Measurements from ENCODE around the gene PTGDS. TPM values are rescaled to one million over a fixed set of nuclear protein-coding genes. Genes with fewer than 3 reads are reported as not detected.

The PTGDS gene
- total RNA-seq, 1 experiment from 2014 or later = not detected

DNA sequence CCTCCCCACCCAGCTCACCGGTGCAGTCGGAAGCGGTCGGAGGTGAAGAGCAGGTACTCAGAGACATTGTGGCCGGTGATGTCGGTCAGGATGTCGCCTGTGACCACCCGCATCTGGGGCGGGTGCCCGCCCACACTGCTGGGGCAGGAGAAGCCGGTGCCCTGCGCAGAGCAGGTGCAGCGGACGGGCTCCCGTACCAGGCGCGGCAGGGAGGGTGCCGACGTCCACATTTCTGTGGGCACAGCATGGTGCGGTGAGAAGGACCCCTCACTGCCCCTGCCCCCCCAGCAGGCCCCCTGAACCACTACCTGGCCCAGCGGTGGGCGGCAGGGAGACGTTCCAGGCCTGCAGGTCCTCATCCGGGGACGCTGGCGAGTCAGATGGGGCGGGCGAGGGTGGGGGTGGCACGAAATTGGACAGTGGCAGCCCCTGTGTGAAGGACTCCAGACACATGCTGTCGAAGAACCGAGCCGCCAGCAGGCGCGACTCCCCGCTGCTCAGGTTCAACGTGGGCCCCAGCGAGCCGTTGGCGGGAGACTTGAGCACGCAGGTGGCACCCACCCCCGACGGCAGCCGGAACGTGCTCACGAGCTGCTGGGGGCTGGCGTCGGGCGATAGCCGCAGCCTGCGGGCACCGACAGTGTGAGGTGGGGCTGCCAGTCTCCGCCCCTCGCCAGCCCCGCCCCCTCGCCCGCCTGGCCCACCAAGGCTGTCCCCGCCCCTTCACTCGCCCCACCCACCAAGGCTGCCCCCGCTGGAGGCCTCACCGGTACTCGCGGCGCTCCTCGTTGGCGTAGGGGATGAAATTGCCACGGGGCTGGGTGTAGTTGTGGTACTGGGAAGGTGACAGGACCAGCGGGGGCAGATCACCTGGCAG, 35.6 kb downstream of the PTGDS start:
- no peaks in the 10 kb centered on the region for H3K36me3 ChIP-seq
- no peak overlapping the region for H3K27ac ChIP-seq
- no peak overlapping the region for H3K4me3 ChIP-seq
- no peaks in the 10 kb centered on the region for H3K9me3 ChIP-seq (replicated peaks)
- H3K27me3 ChIP-seq (replicated peaks) = no peaks in the 10 kb centered on the region
- DNase-seq (ENCODE audit: low read depth in 1 of 2, low spot score in 2 of 2) = no peak
- H3K4me1 ChIP-seq (replicated peaks) = no peaks in the 10 kb centered on the region; the same call in 1 of the 2 replicates

DNA sequence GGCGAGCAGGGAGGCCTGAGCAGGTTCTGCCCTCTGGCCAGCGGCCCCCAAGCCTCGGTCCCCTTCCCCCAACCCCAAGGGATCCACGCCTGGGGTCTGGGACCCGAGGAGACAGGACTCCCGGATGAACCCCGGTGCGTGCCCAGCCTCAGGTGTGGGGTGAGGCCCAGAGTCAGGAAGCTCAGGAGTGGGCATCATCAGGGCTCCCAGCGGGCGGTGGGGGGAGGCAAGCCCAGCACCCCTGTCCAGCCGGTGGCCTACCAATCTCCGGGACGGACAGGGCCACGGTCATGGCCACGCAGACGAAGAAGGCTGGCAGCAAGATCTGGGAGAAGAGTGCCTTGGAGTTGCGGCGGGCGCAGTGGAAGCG, 36.3 kb downstream of the PTGDS start:
- DNase-seq (ENCODE audit: low read depth in 1 of 2, low spot score in 2 of 2) = no peak
- Histone ChIP-seq H3K9me3 (replicated peaks) (no peaks in the 10 kb centered on the region), H3K36me3 (no peaks in the 10 kb centered on the region), H3K27me3 (replicated peaks) (no peaks in the 10 kb centered on the region), H3K4me1 (replicated peaks) (no peaks in the 10 kb centered on the region), H3K27ac (no peak overlapping the region), H3K4me3 (no peak overlapping the region)

DNA sequence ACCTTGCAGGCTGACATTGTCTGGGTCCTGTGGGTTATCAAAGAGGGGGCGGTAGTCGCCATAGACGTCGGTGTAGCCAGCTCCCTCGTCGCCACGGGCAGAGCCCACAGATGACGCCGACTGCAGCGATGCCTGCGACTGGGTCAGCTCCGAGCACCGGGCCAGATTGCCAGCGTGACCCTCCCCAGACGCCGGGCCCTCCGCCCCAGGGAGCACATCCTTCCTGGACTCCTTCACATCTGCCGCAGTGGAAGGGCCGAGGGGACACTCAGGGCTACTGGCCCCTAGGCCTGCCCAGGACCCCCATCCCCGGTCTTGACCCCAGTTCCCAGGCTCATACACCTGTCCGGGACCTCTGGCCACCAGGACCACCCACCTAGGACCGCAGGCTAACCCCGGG, 36.9 kb downstream of the PTGDS start:
- Histone ChIP-seq H3K9me3 (replicated peaks) (no peaks in the 10 kb centered on the region), H3K36me3 (no peaks in the 10 kb centered on the region), H3K4me1 (replicated peaks) (no peaks in the 10 kb centered on the region), H3K27ac (no peak overlapping the region), H3K4me3 (no peak overlapping the region), H3K27me3 (replicated peaks) (no peaks in the 10 kb centered on the region)
- DNase-seq (ENCODE audit: low read depth in 1 of 2, low spot score in 2 of 2) = no peak

DNA sequence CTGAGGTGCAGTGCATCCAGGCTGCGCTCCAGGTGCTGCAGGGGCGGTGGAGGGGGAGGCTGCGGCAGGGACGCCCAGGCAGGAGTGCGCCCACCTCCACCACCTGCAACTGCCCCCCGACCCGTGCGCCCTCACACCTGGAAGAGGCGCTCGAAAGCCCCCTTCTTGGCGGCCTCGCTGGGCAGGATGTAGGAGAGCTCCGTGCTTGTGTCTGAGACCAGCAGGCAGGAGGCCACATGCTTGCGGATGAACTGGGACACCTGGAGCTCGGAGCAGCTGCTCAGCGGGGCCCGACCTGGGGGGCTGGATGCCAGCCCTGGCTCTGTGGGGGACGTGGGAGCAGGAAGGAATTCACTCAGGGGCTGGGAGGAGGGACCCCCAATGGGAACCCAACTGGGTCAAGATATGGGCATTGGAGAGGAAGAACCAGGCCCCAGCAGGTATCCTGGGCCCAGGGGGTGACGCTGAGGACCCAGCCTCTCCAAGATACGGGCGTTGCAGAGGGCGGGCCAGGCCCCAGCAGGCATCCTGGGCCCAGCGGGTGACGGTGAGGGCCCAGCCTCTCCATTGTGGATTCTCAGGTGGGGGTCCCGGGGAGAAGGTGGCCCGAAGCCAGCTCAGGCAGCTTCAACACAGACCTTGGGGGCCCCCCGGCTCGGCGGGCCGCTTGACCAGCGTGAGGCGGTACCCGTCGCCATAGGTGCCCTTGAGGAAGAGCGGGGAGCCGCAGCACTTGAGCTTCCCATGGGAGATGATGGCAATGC, 37.7 kb downstream of the PTGDS start:
- no peak overlapping the region for H3K4me3 ChIP-seq
- no peak for DNase-seq (ENCODE audit: low read depth in 1 of 2, low spot score in 2 of 2)
- H3K27ac ChIP-seq = no peak overlapping the region
- H3K4me1 ChIP-seq (replicated peaks) = no peaks in the 10 kb centered on the region
- no peaks in the 10 kb centered on the region for H3K9me3 ChIP-seq (replicated peaks)
- H3K36me3 ChIP-seq = no peaks in the 10 kb centered on the region
- no peaks in the 10 kb centered on the region for H3K27me3 ChIP-seq (replicated peaks)

DNA sequence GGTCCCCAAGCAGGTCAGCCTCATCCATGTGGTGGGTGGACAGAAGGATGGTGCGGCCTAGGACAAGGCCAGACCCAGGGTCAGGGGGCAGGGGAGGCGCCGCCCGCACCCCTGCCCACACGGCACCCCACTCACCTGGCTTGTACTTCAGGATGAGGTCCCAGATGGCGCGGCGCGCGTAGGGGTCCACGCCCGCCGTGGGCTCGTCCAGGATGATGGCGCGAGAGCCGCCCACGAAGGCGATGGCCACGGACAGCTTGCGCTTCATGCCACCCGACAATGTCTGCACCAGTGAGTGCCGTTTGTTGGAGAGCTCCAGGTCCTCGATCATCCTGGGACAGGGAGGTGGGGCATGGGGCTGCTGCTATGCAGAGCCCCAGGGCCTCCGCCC, 38.2 kb downstream of the PTGDS start:
- no peak overlapping the region for H3K4me3 ChIP-seq
- no peak overlapping the region for H3K27ac ChIP-seq
- H3K27me3 ChIP-seq (replicated peaks) = no peaks in the 10 kb centered on the region
- H3K36me3 ChIP-seq = no peaks in the 10 kb centered on the region
- H3K9me3 ChIP-seq (replicated peaks) = no peaks in the 10 kb centered on the region
- H3K4me1 ChIP-seq (replicated peaks) = no peaks in the 10 kb centered on the region
- DNase-seq (ENCODE audit: low read depth in 1 of 2, low spot score in 2 of 2) = no peak

DNA sequence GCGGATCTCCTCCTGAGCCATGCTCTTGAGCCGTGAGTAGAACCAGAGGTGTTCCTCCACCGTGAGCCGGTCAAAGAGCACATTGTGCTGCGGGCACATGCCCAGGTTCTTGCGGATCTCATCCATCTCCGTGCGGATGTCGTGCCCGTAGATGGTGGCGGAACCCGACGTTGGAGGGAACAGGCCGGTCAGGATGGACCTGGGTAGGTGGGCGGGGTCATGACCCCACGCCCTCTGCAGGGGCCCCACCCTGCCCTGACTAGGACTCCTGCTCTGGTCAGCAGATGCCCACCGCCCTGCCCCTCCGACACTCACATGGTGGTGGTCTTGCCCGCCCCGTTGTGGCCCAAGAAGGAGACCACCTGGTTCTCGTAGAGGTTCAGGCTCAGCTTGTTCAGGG, 38.7 kb downstream of the PTGDS start:
- Histone ChIP-seq H3K4me1 (replicated peaks) (no peaks in the 10 kb centered on the region), H3K27me3 (replicated peaks) (no peaks in the 10 kb centered on the region), H3K27ac (no peak overlapping the region), H3K9me3 (replicated peaks) (no peaks in the 10 kb centered on the region), H3K36me3 (no peaks in the 10 kb centered on the region), H3K4me3 (no peak overlapping the region)
- DNase-seq (ENCODE audit: low read depth in 1 of 2, low spot score in 2 of 2) = no peak

DNA sequence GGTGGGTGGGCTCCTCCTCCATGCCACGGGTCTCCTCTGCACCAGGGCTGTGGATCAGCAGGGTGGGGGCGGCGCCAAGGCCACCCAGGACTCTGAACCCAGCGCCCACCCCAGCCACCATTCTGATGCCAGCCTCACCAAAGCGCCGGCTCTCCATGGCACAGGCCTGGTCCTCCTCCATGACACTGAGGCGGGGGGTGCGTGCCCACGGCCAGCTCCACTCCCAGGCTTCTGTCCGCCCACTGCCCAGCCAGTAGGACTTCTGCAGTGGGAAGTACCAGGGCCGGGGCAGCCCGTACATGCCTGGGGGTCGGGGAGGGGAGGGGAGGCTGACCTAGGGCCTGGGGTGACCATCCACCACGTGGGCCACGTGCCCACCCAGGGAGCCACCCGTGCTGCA, 39.1 kb downstream of the PTGDS start:
- H3K36me3 ChIP-seq = no peaks in the 10 kb centered on the region
- no peak overlapping the region for H3K27ac ChIP-seq
- no peaks in the 10 kb centered on the region for H3K27me3 ChIP-seq (replicated peaks)
- H3K4me3 ChIP-seq = no peak overlapping the region
- H3K4me1 ChIP-seq (replicated peaks) = no peaks in the 10 kb centered on the region
- H3K9me3 ChIP-seq (replicated peaks) = no peaks in the 10 kb centered on the region
- no peak for DNase-seq (ENCODE audit: low read depth in 1 of 2, low spot score in 2 of 2)

DNA sequence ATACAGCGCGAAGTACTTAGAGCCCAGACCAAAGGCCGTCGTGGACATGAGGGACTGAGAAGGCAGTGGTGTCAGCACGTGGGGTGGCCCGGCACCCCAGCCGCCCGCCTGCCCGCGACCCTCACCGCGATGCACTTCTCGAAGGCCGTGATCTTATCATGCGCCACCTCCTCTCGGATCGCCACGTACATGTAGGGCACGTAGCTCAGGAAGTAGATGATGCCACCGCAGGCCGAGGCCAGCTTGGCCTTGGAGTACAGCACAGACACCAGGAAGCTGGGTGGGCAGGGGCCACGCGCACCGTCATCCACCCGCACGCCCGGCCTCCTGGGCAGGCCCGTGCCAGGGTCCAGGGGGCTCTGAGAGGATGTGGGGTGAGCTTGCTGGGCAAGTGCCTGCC, 39.8 kb downstream of the PTGDS start:
- no peaks in the 10 kb centered on the region for H3K9me3 ChIP-seq (replicated peaks)
- no peaks in the 10 kb centered on the region for H3K36me3 ChIP-seq
- no peak overlapping the region for H3K27ac ChIP-seq
- no peaks in the 10 kb centered on the region for H3K4me1 ChIP-seq (replicated peaks)
- no peak for DNase-seq (ENCODE audit: low read depth in 1 of 2, low spot score in 2 of 2)
- no peaks in the 10 kb centered on the region for H3K27me3 ChIP-seq (replicated peaks)
- H3K4me3 ChIP-seq = no peak overlapping the region

DNA sequence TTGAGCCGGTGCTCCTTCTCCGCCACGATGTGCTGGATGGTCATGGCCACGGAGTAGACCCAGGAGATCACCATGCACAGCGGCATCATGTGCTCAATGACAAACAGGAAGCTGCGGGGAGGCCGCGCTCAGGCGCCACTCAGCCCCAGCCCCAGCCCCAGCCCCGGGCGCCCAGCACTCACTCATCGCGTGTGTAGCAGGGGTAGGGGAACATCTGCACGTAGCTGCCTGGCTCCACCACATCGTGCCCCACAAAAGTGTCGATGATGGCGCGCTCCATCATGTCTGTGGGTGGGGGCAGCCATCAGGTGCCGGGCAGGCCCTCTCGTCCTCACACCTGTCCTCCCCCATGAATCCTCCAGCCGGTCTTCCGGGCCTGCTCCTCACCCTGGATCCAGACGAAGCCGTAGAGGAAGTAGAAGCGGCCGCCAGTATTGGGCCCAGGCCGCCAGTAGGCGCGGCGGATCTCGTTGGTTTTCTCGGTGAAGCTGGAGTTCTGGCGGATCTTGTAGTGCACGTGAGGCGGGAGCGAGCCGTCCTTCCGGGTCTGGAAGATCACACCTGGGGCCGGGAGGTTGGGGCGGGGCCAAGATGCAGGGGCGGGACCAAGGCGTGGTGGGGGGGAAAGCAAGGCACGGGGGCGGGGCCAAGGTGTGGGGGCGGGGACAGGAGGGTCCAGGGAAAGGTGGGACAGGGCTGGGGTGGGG, 40.6 kb downstream of the PTGDS start:
- H3K4me1 ChIP-seq (replicated peaks) = no peaks in the 10 kb centered on the region
- no peaks in the 10 kb centered on the region for H3K36me3 ChIP-seq
- H3K27ac ChIP-seq = no peak overlapping the region
- no peaks in the 10 kb centered on the region for H3K27me3 ChIP-seq (replicated peaks)
- no peak overlapping the region for H3K4me3 ChIP-seq
- H3K9me3 ChIP-seq (replicated peaks) = no peaks in the 10 kb centered on the region
- DNase-seq (ENCODE audit: low read depth in 1 of 2, low spot score in 2 of 2) = no peak

DNA sequence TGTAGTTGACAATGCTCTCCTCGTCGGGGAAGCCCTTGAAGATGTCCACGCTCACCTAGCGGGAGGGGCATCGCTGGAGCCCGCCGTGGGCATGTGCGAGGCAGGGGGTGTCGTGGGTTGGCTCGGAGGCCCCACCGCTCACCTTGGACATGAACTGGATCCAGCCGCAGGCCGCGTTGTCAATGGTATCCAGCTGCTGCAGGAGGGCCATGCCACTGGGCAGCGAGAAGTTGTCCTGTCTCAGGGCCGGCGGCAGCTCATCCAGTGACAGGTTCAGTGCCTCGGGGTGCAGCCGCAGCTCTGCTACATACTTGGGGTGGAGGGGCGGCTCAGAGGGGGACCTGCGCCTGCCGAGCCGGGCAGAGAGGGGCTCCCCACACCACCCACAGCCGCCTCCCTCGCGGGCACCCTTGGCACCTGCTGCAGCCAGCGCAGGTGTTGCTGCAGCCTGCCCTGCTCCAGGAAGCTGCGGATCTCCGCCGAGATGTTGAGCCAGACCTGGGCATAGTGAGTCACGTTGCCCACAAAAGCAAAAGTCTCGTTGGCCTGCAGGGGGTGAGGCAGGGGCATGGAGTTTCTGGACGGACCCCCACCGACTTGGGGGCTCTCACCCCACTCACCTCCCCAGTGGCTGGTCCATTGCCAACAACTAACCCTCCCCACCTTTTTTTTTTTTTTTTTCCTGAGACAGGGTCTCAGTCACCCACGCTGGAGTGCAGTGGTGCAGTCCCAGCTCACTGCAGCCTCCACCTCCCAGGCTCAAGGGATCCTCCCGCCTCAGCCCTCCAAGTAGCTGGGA, 41.7 kb downstream of the PTGDS start:
- Histone ChIP-seq H3K4me1 (replicated peaks) (no peaks in the 10 kb centered on the region), H3K4me3 (no peak overlapping the region), H3K27me3 (replicated peaks) (no peaks in the 10 kb centered on the region), H3K36me3 (no peaks in the 10 kb centered on the region), H3K27ac (no peak overlapping the region), H3K9me3 (replicated peaks) (no peaks in the 10 kb centered on the region)
- no peak for DNase-seq (ENCODE audit: low read depth in 1 of 2, low spot score in 2 of 2)

DNA sequence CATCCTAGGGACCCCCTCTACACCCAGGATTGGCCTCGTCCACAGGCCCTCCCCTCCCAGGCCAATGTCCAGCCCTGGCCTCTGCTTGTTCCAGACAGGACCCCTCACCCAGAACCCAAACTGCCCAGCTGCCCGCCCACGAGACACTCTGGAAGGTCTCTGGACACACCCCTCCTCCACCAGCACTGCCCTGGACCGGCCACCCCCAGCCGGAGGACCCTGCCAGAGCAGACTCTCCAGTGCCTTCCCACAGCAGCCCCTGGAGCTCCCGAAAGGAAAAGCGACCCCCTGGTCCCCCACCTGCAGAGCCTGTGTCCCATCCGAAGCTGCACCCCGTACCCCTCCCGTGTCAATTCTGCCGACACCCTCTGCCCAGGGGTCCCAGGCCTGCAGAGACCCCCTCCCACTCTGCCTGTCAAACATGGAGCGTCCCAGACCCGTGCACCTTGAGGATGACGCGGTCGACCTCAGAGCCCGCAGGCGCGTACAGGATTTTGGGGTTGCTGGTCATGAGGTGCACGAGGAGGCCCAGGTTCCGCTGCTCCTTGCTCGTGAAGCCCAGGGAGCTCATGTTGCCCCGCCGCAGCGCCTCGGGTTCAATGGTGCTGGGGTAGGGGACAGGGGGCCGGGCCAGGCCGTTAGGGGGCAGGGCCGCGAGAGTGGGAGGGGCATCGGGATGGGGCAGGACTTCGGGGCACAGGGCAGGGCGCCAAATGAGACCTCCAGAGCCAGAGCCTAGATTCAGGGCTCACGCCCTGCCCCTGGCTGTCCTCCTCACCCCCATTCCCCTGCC, 42.8 kb downstream of the PTGDS start:
- H3K4me3 ChIP-seq = no peak overlapping the region
- H3K27ac ChIP-seq = no peak overlapping the region
- H3K27me3 ChIP-seq (replicated peaks) = no peaks in the 10 kb centered on the region
- H3K9me3 ChIP-seq (replicated peaks) = no peaks in the 10 kb centered on the region
- H3K4me1 ChIP-seq (replicated peaks) = no peaks in the 10 kb centered on the region
- DNase-seq (ENCODE audit: low read depth in 1 of 2, low spot score in 2 of 2) = no peak
- no peaks in the 10 kb centered on the region for H3K36me3 ChIP-seq

DNA sequence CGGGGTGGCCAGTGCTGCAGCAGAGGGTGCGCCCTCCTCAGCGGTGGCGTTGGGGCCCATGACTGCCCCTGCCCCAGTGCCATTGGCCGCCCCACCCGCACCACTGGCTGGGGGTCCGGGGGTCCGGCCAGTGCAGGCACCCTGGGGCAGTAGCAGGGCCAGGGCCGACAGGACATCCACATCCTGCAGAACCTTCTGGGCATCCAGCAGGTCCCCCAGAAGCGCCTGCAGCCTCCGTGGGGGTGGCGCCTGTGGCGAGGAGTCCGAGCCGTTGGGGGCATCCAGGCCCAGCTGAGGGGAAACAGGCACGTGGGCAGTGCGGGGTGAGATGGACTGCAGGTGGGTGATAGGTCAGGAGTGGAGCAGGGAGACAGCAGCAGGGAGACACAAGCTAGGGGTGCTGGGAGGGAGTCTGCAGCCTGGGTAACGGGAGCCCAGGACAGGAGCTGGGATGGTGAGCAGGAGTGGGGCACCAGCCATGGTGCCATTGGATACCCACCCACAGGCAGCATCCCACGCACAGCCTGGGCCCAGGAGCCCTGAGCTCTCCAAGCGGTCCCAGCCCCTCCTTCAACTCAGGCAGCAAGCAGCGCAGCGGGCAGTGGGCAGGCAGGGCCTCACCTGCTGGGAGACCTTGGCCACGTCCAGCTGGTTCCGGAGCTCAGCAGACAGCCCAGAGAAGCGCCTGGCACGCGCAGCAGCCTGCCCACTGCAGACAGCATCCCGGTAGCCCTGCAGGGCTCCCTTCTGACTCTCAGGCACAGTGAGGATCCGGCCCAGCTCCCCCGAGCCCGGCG, 43.7 kb downstream of the PTGDS start:
- H3K4me1 ChIP-seq (replicated peaks) = no peaks in the 10 kb centered on the region
- H3K9me3 ChIP-seq (replicated peaks) = no peaks in the 10 kb centered on the region
- no peak for DNase-seq (ENCODE audit: low read depth in 1 of 2, low spot score in 2 of 2)
- no peaks in the 10 kb centered on the region for H3K27me3 ChIP-seq (replicated peaks)
- H3K4me3 ChIP-seq = no peak overlapping the region
- H3K36me3 ChIP-seq = no peaks in the 10 kb centered on the region
- H3K27ac ChIP-seq = no peak overlapping the region

All from SJSA1 (cell line).